Iris pigment epithelial cell (primary cell): ENCODE results near the gene NOMO2.
"Not testable (repeated sequence)": the region's sequence is repeated elsewhere in the genome, so short reads cannot be mapped to it uniquely, and the experiment has no call there.

ENCODE experiments used
- DNase-seq: peaks from one replicate; pipeline ENCODE4 v3.0.0-alpha.2; 2011; ENCODE audit warnings: low read depth

The NOMO2 gene

GRCh38 chr16:18561727-18562314 lies at the start of gene NOMO2:
NOMO2 (minus strand) TSS chr16:18562097; CDS start chr16:18562040, 57 bp downstream.
- DNase-seq, result not testable (repeated sequence)

- DNase-seq, result not testable (repeated sequence)
Observed at GRCh38 chr16:18610147-18610803, 48.4 kb upstream of the NOMO2 start.

DNA sequence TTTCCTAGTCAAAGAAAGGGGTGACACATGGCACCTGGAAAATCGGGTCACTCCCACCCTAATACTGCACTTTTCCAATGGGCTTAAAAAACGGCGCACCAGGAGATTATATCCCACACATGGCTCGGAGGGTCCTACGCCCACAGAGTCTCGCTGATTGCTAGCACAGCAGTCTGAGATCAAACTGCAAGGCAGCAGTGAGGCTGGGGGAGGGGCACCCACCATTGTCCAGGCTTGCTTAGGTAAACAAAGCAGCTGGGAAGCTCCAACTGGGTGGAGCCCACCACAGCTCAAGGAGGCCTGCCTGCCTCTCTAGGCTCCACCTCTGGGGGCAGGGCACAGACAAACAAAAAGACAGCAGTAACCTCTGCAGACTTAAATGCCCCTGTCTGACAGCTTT lies 46.4 kb upstream of the NOMO2 start:
- not testable (repeated sequence) for DNase-seq

GRCh38 chr16:18603572-18604246 lies 41.8 kb upstream of the NOMO2 start:
- not testable (repeated sequence) for DNase-seq

- not testable (repeated sequence) for DNase-seq
Observed at GRCh38 chr16:18598582-18598981, 36.7 kb upstream of the NOMO2 start.

GRCh38 chr16:18597734-18598133 lies 35.8 kb upstream of the NOMO2 start:
- DNase-seq, result not testable (repeated sequence)

- not testable (repeated sequence) for DNase-seq
Observed at GRCh38 chr16:18597319-18597718, 35.4 kb upstream of the NOMO2 start.

- not testable (repeated sequence) for DNase-seq
Observed at GRCh38 chr16:18595796-18596195, 33.9 kb upstream of the NOMO2 start.

GRCh38 chr16:18594880-18595279 lies 33.0 kb upstream of the NOMO2 start:
- DNase-seq, result peak; percentile 2

GRCh38 chr16:18593904-18594303 lies 32.0 kb upstream of the NOMO2 start:
- not testable (repeated sequence) for DNase-seq

- not testable (repeated sequence) for DNase-seq
Observed at GRCh38 chr16:18592982-18593381, 31.1 kb upstream of the NOMO2 start.

DNA sequence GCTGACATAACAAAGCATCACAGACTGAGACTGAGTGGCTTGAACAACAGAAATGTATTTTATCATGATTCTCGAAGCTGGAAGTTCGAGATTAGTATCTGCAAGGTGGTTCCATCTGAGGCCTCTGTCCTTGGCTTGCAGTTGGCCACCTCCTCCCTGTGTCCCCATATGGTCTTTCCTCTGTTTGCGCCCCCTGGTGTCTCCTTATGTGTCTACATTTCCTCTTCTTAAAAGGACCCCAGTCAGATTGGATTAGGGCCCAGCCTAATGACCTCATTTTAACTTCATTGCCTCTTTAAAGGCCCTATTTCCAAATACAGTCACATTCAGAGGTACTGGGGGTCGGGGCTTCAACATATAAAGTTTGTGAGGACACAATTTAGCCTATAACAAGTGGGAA lies 30.0 kb upstream of the NOMO2 start:
- peak; percentile 51 for DNase-seq

DNA sequence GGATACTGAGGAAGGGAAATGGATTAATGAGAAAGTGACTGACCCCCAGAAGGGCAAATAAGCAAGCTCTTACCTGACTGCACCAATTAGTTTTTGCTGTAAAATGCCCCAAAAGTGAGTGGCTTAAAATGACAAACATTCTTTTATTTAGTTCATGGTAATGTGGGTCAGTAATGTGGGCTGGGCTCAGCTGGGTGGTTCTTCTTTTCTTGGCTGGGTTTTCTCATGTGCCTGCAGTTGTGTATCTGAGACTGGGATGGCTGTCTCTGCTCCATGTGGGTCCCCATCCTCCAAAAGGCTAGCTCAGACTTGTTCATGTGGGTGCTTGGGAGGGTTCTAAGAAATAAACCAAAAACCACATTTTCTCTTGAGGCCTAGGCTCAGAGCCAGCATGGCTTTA lies 29.5 kb upstream of the NOMO2 start:
- DNase-seq, result not testable (repeated sequence)

DNA sequence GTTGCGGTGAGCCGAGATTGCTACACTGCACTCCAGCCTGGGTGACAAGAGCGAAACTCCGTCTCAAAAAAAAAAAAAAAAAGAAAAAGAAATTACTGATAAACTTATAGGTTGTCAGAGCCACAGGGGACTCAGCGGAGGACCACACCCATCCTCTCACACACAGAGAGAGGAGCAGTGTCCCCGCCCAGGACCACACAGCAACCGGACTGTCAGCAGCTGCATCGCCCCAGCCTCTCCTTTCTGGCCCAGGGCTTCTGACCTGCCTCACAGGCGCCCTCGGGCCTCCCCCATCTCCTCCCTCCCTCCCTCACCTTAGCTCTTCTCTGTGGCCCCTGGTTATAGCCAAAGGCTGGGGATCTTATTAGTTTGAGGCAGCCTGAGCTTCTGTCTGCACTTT lies 27.9 kb upstream of the NOMO2 start:
- not testable (repeated sequence) for DNase-seq

DNA sequence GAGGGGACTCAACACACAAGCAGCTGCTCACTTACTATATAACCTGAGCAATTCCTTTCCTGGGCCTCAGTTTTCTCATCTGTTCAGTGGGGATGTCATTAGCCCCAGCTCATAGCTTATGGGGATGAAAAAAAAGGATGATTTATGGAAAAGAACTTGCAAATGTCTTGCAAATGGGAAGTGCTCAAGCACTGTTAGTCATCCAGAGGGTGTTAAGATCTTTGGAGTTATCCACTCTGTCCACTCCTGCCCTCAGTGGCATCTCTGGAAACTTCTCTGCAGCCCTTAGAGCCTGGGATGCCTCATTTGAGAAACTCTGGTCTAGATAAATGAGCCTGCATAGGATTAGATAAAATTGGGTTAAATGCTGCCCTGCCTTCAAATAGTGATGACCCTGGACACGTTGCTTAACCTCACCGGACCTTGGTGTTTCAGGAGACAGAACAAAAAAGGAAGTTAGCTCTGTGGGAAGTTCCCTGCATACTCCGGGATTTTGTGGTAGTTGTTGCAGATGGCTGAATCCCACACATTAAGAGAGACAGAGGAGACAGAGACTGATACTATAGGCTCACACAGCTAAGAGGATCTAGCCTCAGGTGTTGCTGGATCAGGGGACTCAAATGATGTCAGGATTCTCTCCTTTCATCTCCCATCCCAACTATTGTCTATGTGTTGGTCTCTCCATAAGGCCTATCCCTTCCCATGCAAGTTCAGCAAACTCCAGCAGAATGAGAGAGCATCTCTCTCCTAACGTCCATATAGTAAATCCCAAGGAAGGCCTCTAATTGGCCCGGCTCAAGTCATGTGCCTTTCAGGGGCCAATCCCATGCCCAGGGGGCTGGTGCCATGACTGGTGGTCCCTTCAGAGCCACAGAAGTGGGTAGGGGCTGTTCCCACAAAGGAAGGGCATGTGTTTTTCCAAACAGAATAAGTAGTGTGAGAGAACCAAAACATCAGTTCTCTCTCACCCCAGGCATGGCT lies 25.0 kb upstream of the NOMO2 start:
- DNase-seq, result not testable (repeated sequence)

DNA sequence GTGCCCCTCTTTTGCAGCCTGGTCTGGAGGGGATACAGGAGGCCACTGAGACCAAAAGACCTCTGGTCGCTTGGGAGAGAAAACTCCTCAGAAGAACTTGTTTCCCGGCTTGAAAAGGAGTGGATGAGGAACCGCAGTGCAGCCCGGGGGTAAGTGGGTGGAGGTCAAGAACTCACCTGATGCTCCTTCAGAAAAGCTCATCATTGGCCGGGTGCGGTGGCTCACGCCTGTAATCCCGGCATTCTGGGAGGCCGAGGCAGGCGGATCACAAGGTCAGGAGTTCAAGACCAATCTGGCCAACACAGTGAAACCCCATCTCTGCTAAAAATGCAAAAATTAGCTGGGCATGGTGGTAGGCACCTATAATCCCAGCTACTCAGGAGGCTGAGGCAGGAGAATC lies 23.9 kb upstream of the NOMO2 start:
- not testable (repeated sequence) for DNase-seq

- DNase-seq, result no peak
Observed at GRCh38 chr16:18582902-18583301, 21.0 kb upstream of the NOMO2 start.

DNA sequence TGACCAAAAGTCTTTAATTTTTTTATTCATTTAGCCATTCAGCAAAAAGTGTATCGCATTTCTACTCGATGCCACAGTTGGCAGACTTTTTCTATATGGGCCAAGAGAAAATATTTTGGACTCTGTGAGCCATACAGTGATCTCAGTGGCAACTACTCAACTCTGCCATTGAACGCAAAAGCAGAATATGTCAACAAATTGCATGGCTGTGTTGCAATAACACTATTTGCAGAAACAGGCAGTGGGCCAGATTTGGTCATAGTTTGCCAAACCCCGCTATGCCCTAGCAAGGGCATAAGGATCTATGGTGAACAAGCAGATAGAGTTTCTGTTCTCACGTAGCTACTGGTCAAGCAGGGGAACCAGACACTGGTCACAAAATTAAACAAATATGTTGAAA lies 18.5 kb upstream of the NOMO2 start:
- not testable (repeated sequence) for DNase-seq

GRCh38 chr16:18579261-18579660 lies 17.4 kb upstream of the NOMO2 start:
- DNase-seq, result not testable (repeated sequence)

DNA sequence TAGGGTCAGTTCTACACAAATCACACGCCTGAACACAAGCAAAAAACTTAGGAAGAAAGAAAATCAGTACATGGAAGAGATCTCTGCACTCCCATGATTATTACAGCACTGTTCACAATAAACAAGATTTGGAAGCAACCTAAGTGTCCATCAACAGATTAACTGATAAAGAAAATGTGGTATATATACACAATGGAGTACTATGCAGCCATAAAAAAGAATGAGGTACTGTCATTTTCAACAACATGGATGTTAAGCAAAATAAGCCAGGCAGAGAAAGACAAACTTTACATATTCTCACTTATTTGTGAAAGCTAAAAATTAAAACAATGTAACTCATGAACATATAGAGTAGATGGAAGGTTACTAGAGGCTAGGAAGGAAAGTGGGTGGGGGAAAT lies 16.0 kb upstream of the NOMO2 start:
- DNase-seq, result not testable (repeated sequence)

GRCh38 chr16:18575945-18576344 lies 14.0 kb upstream of the NOMO2 start:
- not testable (repeated sequence) for DNase-seq
